ENCODE data around the gene LDLRAP1. TPM values are rescaled to one million over a fixed set of nuclear protein-coding genes. Genes with fewer than 3 reads are reported as not detected.

Gene LDLRAP1
- total and polyA plus RNA-seq, 9 of the 15 experiments (the other 6 are each of a cell fraction or from before 2014, with no cell fraction given): 0.56 to 29.6 (median 16.2) TPM

- Histone ChIP-seq H3K4me1 (replicated peaks in 1 of 2; ENCODE audit: control insufficient read depth in 2 of 2, insufficient read depth in 2 of 2, low read length in 2 of 2) (peaks cover 16 to 39% of the 10 kb centered on the region in 2 experiments), H4K20me1 (replicated peaks; ENCODE audit: control insufficient read depth, insufficient read depth, low read length) (peaks cover 7% of the 10 kb centered on the region), H3K27ac (ENCODE audit: extremely low read depth, low read depth, low read length) (no peak overlapping the region), H3K36me3 (ENCODE audit: control insufficient read depth, insufficient read depth, low read length) (peaks cover 36% of the 10 kb centered on the region), H3K9me3 (replicated peaks; ENCODE audit: control insufficient read depth, insufficient read depth, low read depth, low read length) (no peaks in the 10 kb centered on the region), H3K79me2 (ENCODE audit: control insufficient read depth, insufficient read depth, low read length) (peaks cover 11% of the 10 kb centered on the region; the same call in 2 of the 3 replicates), H3K4me2 (ENCODE audit: insufficient read depth, low read length) (no peak overlapping the region), H3K9me1 (ENCODE audit: control insufficient read depth, insufficient read depth, low read length) (peaks cover 3% of the 10 kb centered on the region), H3K4me3 (no peak overlapping the region), H3K27me3 (ENCODE audit: control insufficient read depth in 2 of 2, insufficient read depth in 2 of 2, low read length in 2 of 2) (no peaks in the 10 kb centered on the region), H3K9ac (ENCODE audit: insufficient read depth in 1 of 2, low read depth in 2 of 2, low read length in 2 of 2) (peak overlapping the region in 1 of 2 experiments; percentile 11; a peak in 1 of 4 replicates), H2AFZ (ENCODE audit: low read depth, low read length) (no peak overlapping the region)
- FAIRE-seq (no peak), ATAC-seq (no peak), DNase-seq (ENCODE audit: extremely low read depth in 1 of 4, low spot score in 3 of 4) (no peak)
- CTCF ChIA-PET (ENCODE audit: low intra/inter-chr PET ratio): no interaction called here
- intact Hi-C loops (cut with micrococcal nuclease) (no loop called here), in situ Hi-C loops (cut with MboI) (no loop called here)
- 75% methylated on average over 7 of the region's 7 CpGs for WGBS (ENCODE audit: insufficient coverage, low coverage, missing lambda C conversion rate)
- no peak for TF ChIP-seq ZNF77 (CRISPR knock-in tag; IDR thresholded peaks at IDR 0.05)
- TF ChIP-seq, protein P1, sequence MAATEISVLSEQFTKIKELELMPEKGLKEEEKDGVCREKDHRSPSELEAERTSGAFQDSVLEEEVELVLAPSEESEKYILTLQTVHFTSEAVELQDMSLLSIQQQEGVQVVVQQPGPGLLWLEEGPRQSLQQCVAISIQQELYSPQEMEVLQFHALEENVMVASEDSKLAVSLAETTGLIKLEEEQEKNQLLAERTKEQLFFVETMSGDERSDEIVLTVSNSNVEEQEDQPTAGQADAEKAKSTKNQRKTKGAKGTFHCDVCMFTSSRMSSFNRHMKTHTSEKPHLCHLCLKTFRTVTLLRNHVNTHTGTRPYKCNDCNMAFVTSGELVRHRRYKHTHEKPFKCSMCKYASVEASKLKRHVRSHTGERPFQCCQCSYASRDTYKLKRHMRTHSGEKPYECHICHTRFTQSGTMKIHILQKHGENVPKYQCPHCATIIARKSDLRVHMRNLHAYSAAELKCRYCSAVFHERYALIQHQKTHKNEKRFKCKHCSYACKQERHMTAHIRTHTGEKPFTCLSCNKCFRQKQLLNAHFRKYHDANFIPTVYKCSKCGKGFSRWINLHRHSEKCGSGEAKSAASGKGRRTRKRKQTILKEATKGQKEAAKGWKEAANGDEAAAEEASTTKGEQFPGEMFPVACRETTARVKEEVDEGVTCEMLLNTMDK (IDR thresholded peaks at IDR 0.05; ENCODE audit: borderline replicate concordance, insufficient read depth, low read depth, low read length, poor library complexity, severe bottlenecking): no peak
- no peak for TF ChIP-seq E2F4 (CRISPR knock-in tag; IDR thresholded peaks at IDR 0.05; ENCODE audit: low read depth)
- 0 out of 6 replicates have a peak, but pooled peaks of 1 of the 3 experiments have one; percentile 2 for TF ChIP-seq CTCF (IDR thresholded peaks at IDR 0.05 in 2 of 3, conservative IDR thresholded peaks at IDR 0.05 in 1 of 3; ENCODE audit: insufficient read depth in 2 of 3, low read depth in 1 of 3, low read length in 3 of 3)
- POLR2A ChIA-PET: interaction anchor here (0.6 to 5.5 kb wide), 3 partner anchors 8 to 94 kb away, joined by 3 to 39 read pairs (median 3); no protein-coding TSS in a partner anchor
- BruUV-seq (replicated peaks): no TSS peak
Measured at GRCh38 chr1:25557543-25557942, 14.1 kb downstream of the LDLRAP1 start.

Measured in K562 (cell line).